H9 (cell line): ENCODE data around the gene VN1R2. TPM values are rescaled to one million over a fixed set of nuclear protein-coding genes. Genes with fewer than 3 reads are reported as not detected.

ENCODE experiments used
- DNase-seq: peaks from one replicate; pipeline ENCODE4 v3.0.0-alpha.2; 2017
- H2AFZ ChIP-seq: one replicate; pipeline ENCODE4 v1.6.1; 2013; ENCODE audit warnings: mild to moderate bottlenecking, low read length, control low read depth, moderate library complexity
- H2AK5ac ChIP-seq: 2 replicates; pipeline ENCODE4 v1.6.1; 2013; ENCODE audit warnings: low read length, control low read depth, mixed read lengths; ENCODE audit not compliant: insufficient read length
- H2BK120ac ChIP-seq: one replicate; pipeline ENCODE4 v1.6.1; 2013; ENCODE audit warnings: low read depth, mild to moderate bottlenecking, low read length, control low read depth, inconsistent platforms; ENCODE audit not compliant: poor library complexity, severe bottlenecking
- H2BK12ac ChIP-seq: 2 replicates; pipeline ENCODE4 v1.6.1; 2013; ENCODE audit warnings: low read length, control low read depth, mixed read lengths, low read depth; ENCODE audit not compliant: insufficient read length
- H2BK15ac ChIP-seq: 2 replicates; pipeline ENCODE4 v1.6.1; 2013; ENCODE audit warnings: low read depth, low read length, control low read depth
- H2BK20ac ChIP-seq: one replicate; pipeline ENCODE4 v1.6.1; 2013; ENCODE audit warnings: low read depth, mild to moderate bottlenecking, low read length, control low read depth, inconsistent platforms; ENCODE audit not compliant: poor library complexity, severe bottlenecking
- H2BK5ac ChIP-seq: 2 replicates; pipeline ENCODE4 v1.6.1; 2013; ENCODE audit warnings: low read length, control low read depth, mixed read lengths; ENCODE audit not compliant: insufficient read length
- H3K14ac ChIP-seq: 2 replicates; pipeline ENCODE4 v1.6.1; 2013; ENCODE audit warnings: low read length, control low read depth; ENCODE audit not compliant: insufficient read depth
- H3K18ac ChIP-seq: 2 replicates; pipeline ENCODE4 v1.6.1; 2013; ENCODE audit warnings: low read depth, mild to moderate bottlenecking, mixed read lengths, low read length, control low read depth; ENCODE audit not compliant: insufficient read length
- H3K23ac ChIP-seq: 2 replicates; pipeline ENCODE4 v1.6.1; 2013; ENCODE audit warnings: low read length, control low read depth, mixed read lengths, low read depth; ENCODE audit not compliant: insufficient read length
- H3K23me2 ChIP-seq: 2 replicates; pipeline ENCODE4 v1.6.1; 2013; ENCODE audit warnings: low read depth, mild to moderate bottlenecking, mixed read lengths, low read length, control low read depth; ENCODE audit not compliant: insufficient read length, poor library complexity, severe bottlenecking
- H3K27ac ChIP-seq: 2 replicates; pipeline ENCODE4 v1.5.1; 2013; ENCODE audit warnings: low read length, control low read depth, mixed read lengths, low read depth; ENCODE audit not compliant: insufficient read length
- H3K27me3 ChIP-seq: 2 replicates; pipeline ENCODE4 v1.6.1; 2013; ENCODE audit warnings: low read length, control low read depth, inconsistent platforms; ENCODE audit not compliant: insufficient read depth
- H3K4ac ChIP-seq: 2 replicates; pipeline ENCODE4 v1.6.1; 2013; ENCODE audit warnings: low read depth, mild to moderate bottlenecking, control low read depth, inconsistent platforms, low read length, moderate library complexity
- H3K4me1 ChIP-seq: 2 replicates; pipeline ENCODE4 v1.6.1; 2013; ENCODE audit warnings: low read length, control low read depth, inconsistent platforms; ENCODE audit not compliant: insufficient read depth
- H3K4me2 ChIP-seq: 2 replicates; pipeline ENCODE4 v1.6.1; 2013; ENCODE audit warnings: low read length, control low read depth, mixed read lengths; ENCODE audit not compliant: insufficient read length, insufficient read depth
- H3K56ac ChIP-seq: 2 replicates; pipeline ENCODE4 v1.6.1; 2013; ENCODE audit warnings: low read depth, mild to moderate bottlenecking, mixed read lengths, low read length, control low read depth; ENCODE audit not compliant: insufficient read length
- H3K79me1 ChIP-seq: 2 replicates; pipeline ENCODE4 v1.6.1; 2013; ENCODE audit warnings: low read depth, mild to moderate bottlenecking, moderate library complexity, low read length, control low read depth, inconsistent platforms; ENCODE audit not compliant: insufficient read depth, poor library complexity, severe bottlenecking
- H3K79me2 ChIP-seq: 2 replicates; pipeline ENCODE4 v1.6.1; 2013; ENCODE audit warnings: low read length, control low read depth, inconsistent platforms; ENCODE audit not compliant: insufficient read depth
- H3K9ac ChIP-seq: 2 replicates; pipeline ENCODE4 v1.6.1; 2013; ENCODE audit warnings: low read length, control low read depth, mixed read lengths; ENCODE audit not compliant: insufficient read length; ENCODE audit errors: extremely low read depth
- H3K9me3 ChIP-seq: one replicate; pipeline ENCODE4 v1.6.1; 2013; ENCODE audit warnings: low read depth, low read length, inconsistent platforms; ENCODE audit not compliant: control insufficient read depth
- H3T11ph ChIP-seq: one replicate; pipeline ENCODE4 v1.6.1; 2013; ENCODE audit warnings: mild to moderate bottlenecking, low read length, control low read depth, inconsistent platforms
- H4K20me1 ChIP-seq: one replicate; pipeline ENCODE4 v1.6.1; 2013; ENCODE audit not compliant: control insufficient read depth, insufficient read length, insufficient read depth
- H4K5ac ChIP-seq: 2 replicates; pipeline ENCODE4 v1.6.1; 2013; ENCODE audit warnings: low read depth, mild to moderate bottlenecking, mixed read lengths, low read length, control low read depth; ENCODE audit not compliant: insufficient read length
- H4K8ac ChIP-seq: replicated peaks from 2 replicates; pipeline ENCODE4 v1.6.1; 2013; ENCODE audit warnings: low read length, control low read depth, mixed read lengths, low read depth; ENCODE audit not compliant: insufficient read length
- H4K91ac ChIP-seq: 2 replicates; pipeline ENCODE4 v1.6.1; 2013; ENCODE audit warnings: low read depth, mild to moderate bottlenecking, moderate library complexity, mixed read lengths, low read length, control low read depth; ENCODE audit not compliant: insufficient read length
- H3K27ac Mint-ChIP-seq, 3 experiments: 2 replicates in 2 of 3; 3 replicates in 1 of 3; pipeline ENCODE4 v1.8.0; 2020 to 2021; ENCODE audit warnings: mixed read lengths in 3 of 3, mild to moderate bottlenecking in 1 of 3, moderate library complexity in 1 of 3
- H3K27me3 Mint-ChIP-seq: 2 replicates; pipeline ENCODE4 v1.8.0; 2021; ENCODE audit warnings: low read depth, mild to moderate bottlenecking, moderate library complexity, mixed read lengths
- H3K36me3 Mint-ChIP-seq, 3 experiments: 2 replicates in 2 of 3; 3 replicates in 1 of 3; pipeline ENCODE4 v1.8.0; 2020 to 2021; ENCODE audit warnings: low read depth in 3 of 3, mixed read lengths in 3 of 3; ENCODE audit not compliant: insufficient read depth in 1 of 3
- H3K4me1 Mint-ChIP-seq, 2 experiments: 2 replicates each; pipeline ENCODE4 v1.8.0; 2020; ENCODE audit warnings: mixed read lengths in 2 of 2
- H3K4me3 Mint-ChIP-seq, 2 experiments: 2 replicates in 1 of 2; 3 replicates in 1 of 2; pipeline ENCODE4 v1.8.0; 2020 to 2021; ENCODE audit warnings: mild to moderate bottlenecking in 2 of 2, mixed read lengths in 2 of 2, moderate library complexity in 1 of 2
- H3K9me3 Mint-ChIP-seq, 2 experiments: 2 replicates in 1 of 2; 3 replicates in 1 of 2; pipeline ENCODE4 v1.8.0; 2020; ENCODE audit warnings: mild to moderate bottlenecking in 2 of 2, mixed read lengths in 2 of 2, moderate library complexity in 1 of 2
- WGBS: extraction: QIAGEN DNeasy Blood & Tissue Kit; methylation state at CpG from one replicate; pipeline ENCODE4 v1.1.7; 2013; ENCODE audit warnings: missing lambda C conversion rate, low lambda C conversion rate, mixed read lengths; ENCODE audit not compliant: insufficient read length; ENCODE audit errors: extremely low coverage; 5-methylcytosine and 5-hydroxymethylcytosine counted together
- total RNA-seq: library from RNA; stranded (reverse); gene quantifications from 2 replicates; pipeline ENCODE4 v1.2.1, GENCODE V29; 2021
- TF ChIP-seq, protein P1 (sequence below): fragments of 200-600 bp; sonication (generic); conservative IDR thresholded peaks from 3 replicates; pipeline ENCODE4 v1.8.0; 2021; ENCODE audit warnings: antibody characterized with exemption, mild to moderate bottlenecking

Gene VN1R2
- total RNA-seq, 1 experiment from 2014 or later: not detected

DNA sequence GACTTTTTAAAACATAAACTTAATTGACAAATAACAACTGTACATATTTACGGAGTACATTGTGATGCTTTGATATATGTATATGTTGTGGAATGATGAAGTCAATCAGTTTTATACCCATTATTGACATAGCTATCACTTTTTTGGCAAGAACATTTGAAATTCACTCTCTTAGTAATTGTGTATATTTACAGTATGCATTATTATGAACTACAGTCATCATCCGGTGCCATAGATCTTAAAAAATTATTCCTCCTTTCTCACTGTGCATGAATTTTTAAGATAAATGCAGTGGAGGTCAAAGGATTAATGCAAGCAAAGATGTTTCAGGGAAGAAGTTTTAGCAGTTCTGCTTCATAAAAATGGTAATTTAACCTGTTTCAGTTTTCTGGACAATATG lies 17.4 kb downstream of the VN1R2 start:
- no peak for DNase-seq
- Histone ChIP-seq H3K4me1 (no peaks in the 10 kb centered on the region; the same call in 1 of the 2 replicates), H3K14ac (no peak overlapping the region), H3K9me3 (peaks cover 20% of the 10 kb centered on the region), H3K79me1 (no peaks in the 10 kb centered on the region), H3K56ac (no peak overlapping the region), H3K27me3 (no peaks in the 10 kb centered on the region; the same call in 1 of the 2 replicates), H4K91ac (no peak overlapping the region), H4K20me1 (no peaks in the 10 kb centered on the region), H3K18ac (no peak overlapping the region), H2BK5ac (no peak overlapping the region), H4K8ac (no peak overlapping the region), H3K4me2 (no peak overlapping the region), H2BK120ac (no peak overlapping the region), H3T11ph (no peak overlapping the region), H3K27ac (no peak overlapping the region), H3K9ac (no peak overlapping the region), H4K5ac (no peak overlapping the region), H2BK12ac (no peak overlapping the region), H2BK15ac (no peak overlapping the region), H3K23me2 (no peaks in the 10 kb centered on the region), H3K4ac (no peak overlapping the region), H3K79me2 (no peaks in the 10 kb centered on the region), H3K23ac (no peak overlapping the region), H2BK20ac (no peak overlapping the region), H2AFZ (no peak overlapping the region), H2AK5ac (no peak overlapping the region)
- Mint-ChIP-seq H3K4me1 (peaks cover 6 to 8% of the 10 kb centered on the region in 2 experiments; a peak in 3 of 4 replicates), H3K36me3 (peaks cover 2 to 5% (median 4%) of the 10 kb centered on the region in 3 experiments; a peak in 6 of 7 replicates), H3K27me3 (peaks cover 15% of the 10 kb centered on the region), H3K27ac (no peak overlapping the region), H3K4me3 (no peak overlapping the region), H3K9me3 (peaks cover 68 to 71% of the 10 kb centered on the region in 2 experiments)
- WGBS: no CpG with 5 or more reads among the region's 2 CpGs
- TF ChIP-seq, protein P1, sequence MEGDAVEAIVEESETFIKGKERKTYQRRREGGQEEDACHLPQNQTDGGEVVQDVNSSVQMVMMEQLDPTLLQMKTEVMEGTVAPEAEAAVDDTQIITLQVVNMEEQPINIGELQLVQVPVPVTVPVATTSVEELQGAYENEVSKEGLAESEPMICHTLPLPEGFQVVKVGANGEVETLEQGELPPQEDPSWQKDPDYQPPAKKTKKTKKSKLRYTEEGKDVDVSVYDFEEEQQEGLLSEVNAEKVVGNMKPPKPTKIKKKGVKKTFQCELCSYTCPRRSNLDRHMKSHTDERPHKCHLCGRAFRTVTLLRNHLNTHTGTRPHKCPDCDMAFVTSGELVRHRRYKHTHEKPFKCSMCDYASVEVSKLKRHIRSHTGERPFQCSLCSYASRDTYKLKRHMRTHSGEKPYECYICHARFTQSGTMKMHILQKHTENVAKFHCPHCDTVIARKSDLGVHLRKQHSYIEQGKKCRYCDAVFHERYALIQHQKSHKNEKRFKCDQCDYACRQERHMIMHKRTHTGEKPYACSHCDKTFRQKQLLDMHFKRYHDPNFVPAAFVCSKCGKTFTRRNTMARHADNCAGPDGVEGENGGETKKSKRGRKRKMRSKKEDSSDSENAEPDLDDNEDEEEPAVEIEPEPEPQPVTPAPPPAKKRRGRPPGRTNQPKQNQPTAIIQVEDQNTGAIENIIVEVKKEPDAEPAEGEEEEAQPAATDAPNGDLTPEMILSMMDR: no peak
